Measurements from ENCODE around the gene COL27A1. TPM values are rescaled to one million over a fixed set of nuclear protein-coding genes. Genes with fewer than 3 reads are reported as not detected.
A peak's percentile ranks its signal among the peaks of the same experiment; 100 is the strongest.

The COL27A1 gene
- total RNA-seq, 1 donor from 2014 or later, result 9.3 TPM

DNA sequence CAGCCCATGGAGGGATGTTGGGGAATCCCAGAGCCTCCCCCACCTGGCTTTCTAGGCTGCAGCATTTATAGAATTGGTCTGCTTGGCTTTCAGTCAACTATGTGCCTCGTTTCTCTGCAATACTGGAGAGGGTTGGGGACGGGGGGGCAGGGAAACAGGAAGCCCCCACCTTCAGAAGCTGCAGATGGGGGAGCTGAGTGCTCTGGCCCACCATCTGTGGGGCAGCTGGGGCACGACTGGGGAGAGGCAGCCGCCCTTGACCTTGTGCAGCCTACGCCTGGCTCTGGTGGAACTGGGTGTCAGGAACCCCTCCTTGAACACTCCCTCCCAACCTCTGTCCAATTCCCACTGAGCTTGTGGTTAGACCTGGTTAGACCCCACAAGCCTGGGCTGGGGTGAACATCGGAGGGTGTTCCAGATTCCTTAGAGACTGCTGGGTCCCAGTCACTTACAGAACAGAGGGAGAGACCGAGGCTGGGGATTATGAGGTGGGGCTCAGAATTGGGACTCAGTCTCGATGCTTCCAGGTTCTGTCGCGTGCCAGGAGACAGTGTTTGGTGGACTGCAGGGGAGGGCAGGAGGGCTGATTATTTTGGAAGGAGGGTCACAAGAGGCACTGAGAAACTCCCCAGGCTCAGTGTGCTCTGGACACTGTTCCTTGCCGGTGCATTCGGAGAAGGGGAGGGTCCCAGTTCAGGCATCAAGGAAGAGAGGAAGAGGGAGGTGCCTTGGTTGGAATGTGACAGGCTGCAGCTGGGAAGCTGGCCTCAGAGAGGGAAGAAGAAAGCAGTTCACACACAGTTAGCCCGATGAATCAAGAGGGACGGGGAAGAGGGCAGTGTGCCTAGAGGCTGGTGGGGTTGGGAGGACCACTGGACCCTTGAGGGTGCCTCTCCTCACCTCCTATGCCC, 25.6 kb downstream of the COL27A1 start:
- Histone ChIP-seq H3K27ac (peak overlapping the region; percentile 83 to 91), H3K36me3 (no peaks in the 10 kb centered on the region), H3K4me3 (peak overlapping the region in 1 of 2 donors; percentile 1), H3K9me3 (no peaks in the 10 kb centered on the region), H3K27me3 (no peaks in the 10 kb centered on the region), H3K4me1 (peaks cover 23 to 66% of the 10 kb centered on the region in 2 donors)
- TF ChIP-seq, protein P1, sequence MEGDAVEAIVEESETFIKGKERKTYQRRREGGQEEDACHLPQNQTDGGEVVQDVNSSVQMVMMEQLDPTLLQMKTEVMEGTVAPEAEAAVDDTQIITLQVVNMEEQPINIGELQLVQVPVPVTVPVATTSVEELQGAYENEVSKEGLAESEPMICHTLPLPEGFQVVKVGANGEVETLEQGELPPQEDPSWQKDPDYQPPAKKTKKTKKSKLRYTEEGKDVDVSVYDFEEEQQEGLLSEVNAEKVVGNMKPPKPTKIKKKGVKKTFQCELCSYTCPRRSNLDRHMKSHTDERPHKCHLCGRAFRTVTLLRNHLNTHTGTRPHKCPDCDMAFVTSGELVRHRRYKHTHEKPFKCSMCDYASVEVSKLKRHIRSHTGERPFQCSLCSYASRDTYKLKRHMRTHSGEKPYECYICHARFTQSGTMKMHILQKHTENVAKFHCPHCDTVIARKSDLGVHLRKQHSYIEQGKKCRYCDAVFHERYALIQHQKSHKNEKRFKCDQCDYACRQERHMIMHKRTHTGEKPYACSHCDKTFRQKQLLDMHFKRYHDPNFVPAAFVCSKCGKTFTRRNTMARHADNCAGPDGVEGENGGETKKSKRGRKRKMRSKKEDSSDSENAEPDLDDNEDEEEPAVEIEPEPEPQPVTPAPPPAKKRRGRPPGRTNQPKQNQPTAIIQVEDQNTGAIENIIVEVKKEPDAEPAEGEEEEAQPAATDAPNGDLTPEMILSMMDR (IDR thresholded peaks at IDR 0.05), result no peak
- DNase-seq (ENCODE audit: low spot score in 2 of 2), result no peak
- intact Hi-C loops (cut with DNase I), result no loop called here

- peak overlapping the region; percentile 83 to 91 for H3K27ac ChIP-seq
- no peaks in the 10 kb centered on the region for H3K9me3 ChIP-seq
- no peaks in the 10 kb centered on the region for H3K36me3 ChIP-seq
- TF ChIP-seq, protein P1 (IDR thresholded peaks at IDR 0.05), result no peak
- peaks cover 27 to 58% of the 10 kb centered on the region in 2 donors for H3K4me1 ChIP-seq
- intact Hi-C loops (cut with DNase I), result no loop called here
- H3K27me3 ChIP-seq, result no peaks in the 10 kb centered on the region
- H3K4me3 ChIP-seq, result no peak overlapping the region
- DNase-seq (ENCODE audit: low spot score in 2 of 2), result no peak
Observed at GRCh38 chr9:114181607-114182409, 26.5 kb downstream of the COL27A1 start.

- H3K4me1 ChIP-seq, result peaks cover 22 to 49% of the 10 kb centered on the region in 2 donors
- no peaks in the 10 kb centered on the region for H3K36me3 ChIP-seq
- no peaks in the 10 kb centered on the region for H3K27me3 ChIP-seq
- intact Hi-C loops (cut with DNase I), result no loop called here
- H3K4me3 ChIP-seq, result no peak overlapping the region
- no peak for DNase-seq (ENCODE audit: low spot score in 2 of 2)
- no peaks in the 10 kb centered on the region for H3K9me3 ChIP-seq
- H3K27ac ChIP-seq, result peak overlapping the region; percentile 21 to 91
- TF ChIP-seq, protein P1 (IDR thresholded peaks at IDR 0.05), result no peak
Observed at GRCh38 chr9:114183006-114183405, 27.7 kb downstream of the COL27A1 start.

GRCh38 chr9:114184071-114184470, 28.7 kb downstream of the COL27A1 start:
- peaks cover 14 to 40% of the 10 kb centered on the region in 2 donors for H3K4me1 ChIP-seq

DNA sequence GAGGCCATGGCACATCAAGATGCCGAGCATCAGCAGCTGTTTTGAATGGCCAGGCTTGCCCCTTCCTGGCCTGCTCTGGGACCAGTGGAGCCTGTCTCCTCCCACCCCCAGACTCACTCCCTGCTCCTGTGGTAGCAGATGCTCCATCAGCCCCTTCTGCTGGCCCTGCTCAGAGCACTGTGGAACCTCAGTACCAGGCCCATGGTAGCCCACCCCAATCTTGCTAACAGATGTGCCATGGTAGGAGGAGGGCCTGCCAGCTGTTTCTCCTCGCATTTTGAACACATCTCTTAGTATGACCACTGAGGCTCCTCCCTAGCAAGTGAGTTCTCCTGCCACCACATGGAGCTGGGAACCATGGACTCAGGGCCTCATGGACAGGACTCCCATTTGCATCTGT, 29.5 kb downstream of the COL27A1 start:
- Histone ChIP-seq H3K9me3 (no peaks in the 10 kb centered on the region), H3K4me1 (peaks cover 14 to 35% of the 10 kb centered on the region in 2 donors), H3K36me3 (no peaks in the 10 kb centered on the region), H3K27me3 (no peaks in the 10 kb centered on the region), H3K27ac (peak overlapping the region in 1 of 2 donors; percentile 91), H3K4me3 (no peak overlapping the region)
- TF ChIP-seq, protein P1 (IDR thresholded peaks at IDR 0.05), result no peak
- intact Hi-C loops (cut with DNase I), result no loop called here
- no peak for DNase-seq (ENCODE audit: low spot score in 2 of 2)

More at GRCh38 chr9:114184071-114184470, 28.7 kb downstream of the COL27A1 start:
- no peak for DNase-seq (ENCODE audit: low spot score in 2 of 2)
- TF ChIP-seq, protein P1 (IDR thresholded peaks at IDR 0.05), result no peak
- Histone ChIP-seq H3K36me3 (no peaks in the 10 kb centered on the region), H3K27ac (peak overlapping the region in 1 of 2 donors; percentile 91), H3K4me3 (no peak overlapping the region), H3K27me3 (no peaks in the 10 kb centered on the region), H3K9me3 (no peaks in the 10 kb centered on the region)
- intact Hi-C loops (cut with DNase I), result no loop called here
